ENCODE data around the gene SERPINB1.

- TF ChIP-seq CTCF (IDR thresholded peaks at IDR 0.05): no peak
- no peak for TF ChIP-seq EP300 (IDR thresholded peaks at IDR 0.05)
Measured at GRCh38 chr6:2798586-2799134, 43.0 kb downstream of the SERPINB1 start.

All from gastroesophageal sphincter (tissue), 3 donors.